Activated T-cell treated with anti-CD3 and anti-CD28 coated beads, Interleukin-2, amount 50 U/mL, for 24 hours (primary cell): ENCODE data around the gene HOOK2.
"Not testable (repeated sequence)": the region's sequence is repeated elsewhere in the genome, so short reads cannot be mapped to it uniquely, and the experiment has no call there.

Experiments
- DNase-seq: peaks from one replicate; pipeline ENCODE4 v3.0.0-alpha.2; 2020
- H3K27ac Mint-ChIP-seq: 2 replicates; pipeline ENCODE4 v1.8.0; 2020; ENCODE audit warnings: mild to moderate bottlenecking, mixed read lengths
- H3K27me3 Mint-ChIP-seq: 2 replicates; pipeline ENCODE4 v1.8.0; 2020; ENCODE audit warnings: mixed read lengths
- H3K36me3 Mint-ChIP-seq: 2 replicates; pipeline ENCODE4 v1.8.0; 2020; ENCODE audit warnings: low read depth, mixed read lengths
- H3K4me1 Mint-ChIP-seq: 2 replicates; pipeline ENCODE4 v1.8.0; 2020; ENCODE audit warnings: low read depth, mixed read lengths
- H3K4me3 Mint-ChIP-seq: 2 replicates; pipeline ENCODE4 v1.8.0; 2020; ENCODE audit warnings: mild to moderate bottlenecking, moderate library complexity, mixed read lengths
- H3K9me3 Mint-ChIP-seq: 2 replicates; pipeline ENCODE4 v1.8.0; 2020; ENCODE audit warnings: mixed read lengths

HOOK2 gene

DNA sequence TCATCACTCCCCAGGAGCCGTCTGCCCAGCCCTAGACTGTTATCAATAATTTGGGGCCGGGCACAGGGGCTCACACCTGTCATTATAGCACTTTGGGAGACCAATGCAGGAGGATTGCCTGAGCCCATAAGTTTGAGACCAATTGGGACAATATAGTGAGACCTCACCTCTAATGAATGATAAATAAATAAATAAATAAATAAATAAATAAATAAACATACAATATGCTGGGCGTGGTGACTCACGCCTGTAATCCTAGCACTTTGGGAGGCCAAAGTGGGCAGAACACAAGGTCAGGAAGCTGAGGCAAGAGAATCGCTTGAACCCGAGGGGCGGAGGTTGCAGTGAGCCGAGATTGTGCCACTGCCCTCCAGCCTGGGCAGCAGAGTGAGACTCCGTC is 62.0 kb downstream of the HOOK2 start:
- H3K27me3 Mint-ChIP-seq, DNase-seq, H3K9me3 Mint-ChIP-seq, H3K4me3 Mint-ChIP-seq, H3K4me1 Mint-ChIP-seq, H3K27ac Mint-ChIP-seq: not testable (repeated sequence)
- H3K36me3 Mint-ChIP-seq = peaks cover 88% of the 10 kb centered on the region
